ENCODE data around the gene TBX2. TPM values are rescaled to one million over a fixed set of nuclear protein-coding genes. Genes with fewer than 3 reads are reported as not detected.
A peak's percentile ranks its signal among the peaks of the same experiment; 100 is the strongest.
"Not testable (repeated sequence)": the region's sequence is repeated elsewhere in the genome, so short reads cannot be mapped to it uniquely, and the experiment has no call there.

The TBX2 gene
- not detected for total RNA-seq

GRCh38 chr17:61399131-61400065 lies at the start of gene TBX2:
TBX2 (plus strand) TSS chr17:61399843; CDS start chr17:61400177, 334 bp downstream.
- ChIA-PET POLR2A (no interaction called here), CTCF (interaction anchor here (0.5 kb wide), 1 partner anchor 413 kb away, joined by 3 read pairs; no protein-coding TSS in a partner anchor)
- Mint-ChIP-seq H3K4me3 (peak within 1 kb of the TSS; percentile 47), H3K27me3 (peaks cover 66% of the 10 kb centered on the region), H3K4me1 (peaks cover 29% of the 10 kb centered on the region), H3K36me3 (ENCODE audit: low read depth) (no peaks in the 10 kb centered on the region), H3K27ac (peak within 1 kb of the TSS; percentile 81), H3K9me3 (no peaks in the 10 kb centered on the region)
- DNase-seq: no peak

DNA sequence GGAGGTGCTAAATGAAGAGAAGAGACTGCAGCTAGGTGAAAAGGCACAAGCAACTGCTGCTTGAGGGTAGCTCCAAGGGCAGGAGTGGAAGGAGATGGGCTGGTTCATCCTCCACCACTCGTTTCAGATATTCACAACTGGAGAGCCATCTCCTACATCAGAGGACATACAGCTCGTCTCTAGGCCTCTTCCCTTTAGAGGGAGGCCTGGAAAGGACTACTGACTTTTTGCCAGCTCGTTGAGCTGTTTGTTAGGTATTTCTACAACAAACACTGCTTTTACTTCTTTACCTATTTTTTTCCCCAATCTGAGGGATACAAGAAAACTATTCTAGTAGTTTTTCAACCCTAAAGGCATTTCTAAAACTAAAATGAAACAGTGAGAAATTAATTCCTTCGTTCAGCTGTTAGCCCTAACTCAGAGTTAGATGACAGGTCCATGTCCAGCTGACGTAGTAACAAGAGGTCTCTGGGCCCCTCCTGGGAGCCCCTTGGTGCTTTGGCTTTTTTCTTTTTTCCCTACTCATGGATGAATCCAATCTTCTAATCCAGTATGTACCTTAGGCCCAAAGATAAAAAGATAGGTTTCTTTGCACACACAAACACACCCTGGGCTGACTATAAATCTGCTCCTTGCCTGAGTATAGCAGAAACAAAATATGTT lies 47.8 kb upstream of the TBX2 start:
- H3K36me3 Mint-ChIP-seq (ENCODE audit: low read depth): no peaks in the 10 kb centered on the region
- no peaks in the 10 kb centered on the region for H3K9me3 Mint-ChIP-seq
- H3K4me1 Mint-ChIP-seq: no peaks in the 10 kb centered on the region
- no peak overlapping the region for H3K27ac Mint-ChIP-seq
- ChIA-PET CTCF (interaction anchor here (1.3 kb wide), 1 partner anchor 13 kb away, joined by 5 read pairs; no protein-coding TSS in a partner anchor), POLR2A (no interaction called here)
- H3K27me3 Mint-ChIP-seq: no peaks in the 10 kb centered on the region
- H3K4me3 Mint-ChIP-seq: no peak overlapping the region
- DNase-seq: no peak

DNA sequence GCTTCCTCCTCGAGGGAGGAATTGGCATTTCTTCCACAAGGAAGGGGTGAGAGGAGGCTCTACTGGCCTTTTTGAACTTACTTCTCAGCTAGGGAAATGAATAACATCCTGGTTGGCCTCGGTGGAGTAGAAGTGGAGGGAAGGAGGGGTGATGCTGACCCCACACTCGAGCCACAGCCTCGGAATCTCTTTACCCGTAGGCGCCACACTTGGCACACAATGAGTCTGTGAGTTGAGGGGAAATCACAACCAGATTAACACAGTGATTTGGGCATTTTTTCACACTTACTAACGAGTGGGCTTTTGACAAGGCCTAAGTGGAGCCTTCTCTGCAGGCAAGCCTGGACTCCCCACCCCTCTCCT lies 47.3 kb upstream of the TBX2 start:
- H3K36me3 Mint-ChIP-seq (ENCODE audit: low read depth): no peaks in the 10 kb centered on the region
- H3K27me3 Mint-ChIP-seq: no peaks in the 10 kb centered on the region
- H3K4me1 Mint-ChIP-seq: no peaks in the 10 kb centered on the region
- no peaks in the 10 kb centered on the region for H3K9me3 Mint-ChIP-seq
- no peak overlapping the region for H3K4me3 Mint-ChIP-seq
- no peak overlapping the region for H3K27ac Mint-ChIP-seq
- no peak for DNase-seq
- CTCF ChIA-PET: interaction anchor here (1.3 kb wide), 1 partner anchor 13 kb away, joined by 5 read pairs; no protein-coding TSS in a partner anchor
- POLR2A ChIA-PET: no interaction called here

- no peak for DNase-seq
- ChIA-PET CTCF (interaction anchor here (1.3 kb wide), 1 partner anchor 12 kb away, joined by 5 read pairs; no protein-coding TSS in a partner anchor), POLR2A (no interaction called here)
- Mint-ChIP-seq H3K27ac (no peak overlapping the region), H3K27me3 (no peaks in the 10 kb centered on the region), H3K9me3 (no peaks in the 10 kb centered on the region), H3K4me3 (no peak overlapping the region), H3K36me3 (ENCODE audit: low read depth) (no peaks in the 10 kb centered on the region), H3K4me1 (no peaks in the 10 kb centered on the region)
These were observed 46.7 kb upstream of the TBX2 start for GRCh38 chr17:61352781-61353491.

GRCh38 chr17:61353615-61354014 lies 46.0 kb upstream of the TBX2 start:
- H3K36me3 Mint-ChIP-seq (ENCODE audit: low read depth): no peaks in the 10 kb centered on the region
- H3K4me3 Mint-ChIP-seq: no peak overlapping the region
- DNase-seq: no peak
- no peaks in the 10 kb centered on the region for H3K9me3 Mint-ChIP-seq
- H3K27me3 Mint-ChIP-seq: no peaks in the 10 kb centered on the region
- CTCF ChIA-PET: no interaction called here
- H3K27ac Mint-ChIP-seq: no peak overlapping the region
- H3K4me1 Mint-ChIP-seq: no peaks in the 10 kb centered on the region
- POLR2A ChIA-PET: no interaction called here

- POLR2A ChIA-PET: no interaction called here
- DNase-seq: no peak
- CTCF ChIA-PET: interaction anchor here (0.9 to 1.0 kb wide), 2 partner anchors 12 to 634 kb away, joined by 3 read pairs; no protein-coding TSS in a partner anchor
- Mint-ChIP-seq H3K36me3 (ENCODE audit: low read depth) (no peaks in the 10 kb centered on the region), H3K4me3 (no peak overlapping the region), H3K4me1 (no peaks in the 10 kb centered on the region), H3K9me3 (no peaks in the 10 kb centered on the region), H3K27me3 (no peaks in the 10 kb centered on the region), H3K27ac (no peak overlapping the region)
These were observed 44.5 kb upstream of the TBX2 start for GRCh38 chr17:61354895-61355874.

DNA sequence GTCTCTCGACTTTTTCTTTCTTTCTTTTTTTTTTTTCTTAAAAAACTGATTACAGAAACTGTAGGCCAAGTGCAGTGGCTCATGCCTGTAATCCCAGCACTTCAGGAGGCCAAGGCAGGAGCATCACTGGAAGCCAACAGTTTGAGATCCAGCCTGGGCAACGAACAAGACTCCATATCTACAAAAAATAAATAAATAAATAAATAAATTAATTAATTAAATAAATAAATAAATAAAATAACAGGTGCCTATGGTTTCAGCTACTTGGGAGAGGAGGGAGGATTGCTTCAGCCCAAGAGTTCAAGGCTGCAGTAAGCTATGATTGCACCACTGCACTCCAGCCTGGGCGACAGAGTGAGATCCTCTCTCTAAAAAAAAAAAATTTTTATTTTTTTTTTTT lies 42.6 kb upstream of the TBX2 start:
- H3K36me3 Mint-ChIP-seq (ENCODE audit: low read depth); CTCF ChIA-PET; H3K4me1 Mint-ChIP-seq; POLR2A ChIA-PET; DNase-seq; H3K9me3 Mint-ChIP-seq; H3K4me3 Mint-ChIP-seq; H3K27me3 Mint-ChIP-seq; H3K27ac Mint-ChIP-seq: not testable (repeated sequence)

DNA sequence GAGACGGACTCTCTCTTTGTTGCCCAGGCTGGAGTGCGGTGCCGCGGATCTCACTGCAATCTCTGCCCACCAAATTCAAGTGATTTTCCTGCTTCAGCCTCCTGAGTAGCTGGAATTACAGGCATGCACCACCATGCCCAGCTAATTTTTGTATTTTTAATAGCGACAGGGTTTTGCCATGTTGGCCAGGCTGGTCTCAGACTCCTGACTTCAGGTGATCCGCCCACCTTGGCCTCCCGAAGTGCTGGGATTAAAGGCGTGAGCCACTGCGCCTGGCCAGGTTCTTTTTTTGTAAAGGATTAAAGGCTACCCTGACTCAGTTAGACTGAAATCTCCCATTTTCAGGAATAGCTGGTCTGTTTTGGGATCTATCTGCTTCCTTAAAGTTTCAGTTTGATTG lies 40.1 kb upstream of the TBX2 start:
- H3K27me3 Mint-ChIP-seq; H3K4me1 Mint-ChIP-seq; POLR2A ChIA-PET; H3K4me3 Mint-ChIP-seq; DNase-seq; H3K9me3 Mint-ChIP-seq; H3K36me3 Mint-ChIP-seq (ENCODE audit: low read depth): not testable (repeated sequence)
- H3K27ac Mint-ChIP-seq: peak overlapping the region; percentile 9
- CTCF ChIA-PET: interaction anchor here (0.5 to 1.8 kb wide), 4 partner anchors 9 to 613 kb away, joined by 3 to 4 read pairs (median 4); no protein-coding TSS in a partner anchor

GRCh38 chr17:61360318-61360943 lies 39.2 kb upstream of the TBX2 start:
- POLR2A ChIA-PET: no interaction called here

DNA sequence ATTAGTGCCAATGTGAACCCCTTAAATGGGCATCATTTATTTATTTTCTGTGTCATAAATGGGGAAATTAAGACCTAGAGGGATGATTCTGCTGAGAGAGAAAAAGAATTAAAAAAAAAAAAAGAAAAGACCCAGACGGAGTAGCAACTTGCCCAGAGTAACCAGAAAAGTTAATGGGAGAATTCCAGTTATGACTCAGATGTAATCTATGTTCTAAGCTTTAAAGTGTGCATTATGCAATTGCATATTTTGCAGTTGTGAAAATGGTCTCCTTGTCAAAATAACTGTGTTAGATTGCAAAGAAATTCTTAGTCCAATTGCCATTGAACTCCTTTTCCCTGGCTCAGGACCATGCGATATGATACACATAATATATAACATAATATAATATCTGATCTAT lies 38.6 kb upstream of the TBX2 start:
- no peak overlapping the region for H3K27ac Mint-ChIP-seq
- DNase-seq: no peak
- H3K4me3 Mint-ChIP-seq: no peak overlapping the region
- POLR2A ChIA-PET: interaction anchor here (0.7 kb wide), 1 partner anchor 142 kb away, joined by 3 read pairs; no protein-coding TSS in a partner anchor
- H3K4me1 Mint-ChIP-seq: no peaks in the 10 kb centered on the region
- peaks cover 1% of the 10 kb centered on the region for H3K27me3 Mint-ChIP-seq
- CTCF ChIA-PET: interaction anchor here (0.7 kb wide), 1 partner anchor 11 kb away, joined by 6 read pairs; no protein-coding TSS in a partner anchor
- no peaks in the 10 kb centered on the region for H3K36me3 Mint-ChIP-seq (ENCODE audit: low read depth)
- no peaks in the 10 kb centered on the region for H3K9me3 Mint-ChIP-seq

More at GRCh38 chr17:61360318-61360943, 39.2 kb upstream of the TBX2 start:
- H3K27me3 Mint-ChIP-seq: peaks cover 1% of the 10 kb centered on the region
- no peaks in the 10 kb centered on the region for H3K9me3 Mint-ChIP-seq
- no peaks in the 10 kb centered on the region for H3K36me3 Mint-ChIP-seq (ENCODE audit: low read depth)
- no peaks in the 10 kb centered on the region for H3K4me1 Mint-ChIP-seq
- no peak overlapping the region for H3K27ac Mint-ChIP-seq
- DNase-seq: no peak
- no peak overlapping the region for H3K4me3 Mint-ChIP-seq
- CTCF ChIA-PET: no interaction called here

DNA sequence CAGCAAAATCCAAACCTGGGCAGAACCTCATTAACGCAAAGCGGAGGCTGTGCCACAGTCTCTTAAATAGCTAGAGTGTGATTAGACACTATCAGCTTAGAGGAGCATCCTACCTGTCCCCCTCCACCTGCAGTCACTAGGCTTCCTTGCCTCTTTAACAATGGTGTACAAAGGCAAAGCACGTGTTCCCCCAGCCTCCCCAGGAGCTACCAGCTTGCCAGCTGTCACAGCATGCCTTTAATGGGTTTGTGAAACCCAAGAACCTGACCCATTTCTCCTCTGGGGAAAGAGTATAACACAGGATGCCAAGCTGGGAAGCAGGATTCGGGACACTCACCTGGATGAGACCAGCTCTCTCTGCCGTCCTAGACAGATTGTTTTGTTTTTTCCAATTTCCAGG lies 37.2 kb upstream of the TBX2 start:
- no peaks in the 10 kb centered on the region for H3K4me1 Mint-ChIP-seq
- ChIA-PET POLR2A (no interaction called here), CTCF (interaction anchor here (1.0 kb wide), 1 partner anchor 48 kb away, joined by 3 read pairs; no protein-coding TSS in a partner anchor)
- H3K27ac Mint-ChIP-seq: no peak overlapping the region
- DNase-seq: no peak
- no peaks in the 10 kb centered on the region for H3K36me3 Mint-ChIP-seq (ENCODE audit: low read depth)
- peaks cover 1% of the 10 kb centered on the region for H3K27me3 Mint-ChIP-seq
- H3K9me3 Mint-ChIP-seq: no peaks in the 10 kb centered on the region
- H3K4me3 Mint-ChIP-seq: no peak overlapping the region

Measured in activated CD4-positive, alpha-beta T cell treated with anti-CD3 and anti-CD28 coated beads, Interleukin-2, amount 10 ng/mL, durations not matched to agents 7 days and 5 days (primary cell).